Measurements from ENCODE around the gene CFAP65.

The CFAP65 gene

DNA sequence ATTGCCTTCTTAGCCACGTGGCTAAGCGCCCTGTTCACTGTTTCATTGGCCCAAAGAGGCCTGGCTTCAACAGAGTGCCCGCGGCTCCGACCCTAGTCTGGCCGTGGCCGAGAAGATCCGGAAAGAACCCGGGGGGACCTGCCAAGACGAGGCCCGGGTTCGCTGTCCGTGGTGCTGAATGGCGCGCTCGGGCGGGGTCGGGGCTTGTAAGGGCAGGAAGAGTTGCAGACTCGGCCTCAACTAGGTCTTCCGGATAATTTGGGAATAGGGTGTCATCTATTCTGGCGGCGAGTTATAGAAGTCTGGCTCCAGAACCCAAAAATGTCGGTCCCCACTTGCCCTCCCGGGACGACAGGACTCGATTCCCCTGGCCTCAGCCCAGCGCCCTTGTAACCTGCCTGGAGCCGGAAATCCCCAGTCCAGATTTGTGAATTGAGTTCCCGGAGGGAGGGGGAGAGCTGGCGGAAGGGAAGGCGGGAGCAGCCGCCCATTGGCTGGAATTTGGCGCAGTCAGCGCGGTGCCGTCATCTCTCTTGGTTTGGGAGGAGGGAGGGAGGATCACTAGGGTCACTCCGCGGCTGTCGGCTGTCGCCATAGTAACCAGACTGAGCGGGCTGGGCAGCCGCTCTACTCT, 78.3 kb downstream of the CFAP65 start:
- no peak for DNase-seq

DNA sequence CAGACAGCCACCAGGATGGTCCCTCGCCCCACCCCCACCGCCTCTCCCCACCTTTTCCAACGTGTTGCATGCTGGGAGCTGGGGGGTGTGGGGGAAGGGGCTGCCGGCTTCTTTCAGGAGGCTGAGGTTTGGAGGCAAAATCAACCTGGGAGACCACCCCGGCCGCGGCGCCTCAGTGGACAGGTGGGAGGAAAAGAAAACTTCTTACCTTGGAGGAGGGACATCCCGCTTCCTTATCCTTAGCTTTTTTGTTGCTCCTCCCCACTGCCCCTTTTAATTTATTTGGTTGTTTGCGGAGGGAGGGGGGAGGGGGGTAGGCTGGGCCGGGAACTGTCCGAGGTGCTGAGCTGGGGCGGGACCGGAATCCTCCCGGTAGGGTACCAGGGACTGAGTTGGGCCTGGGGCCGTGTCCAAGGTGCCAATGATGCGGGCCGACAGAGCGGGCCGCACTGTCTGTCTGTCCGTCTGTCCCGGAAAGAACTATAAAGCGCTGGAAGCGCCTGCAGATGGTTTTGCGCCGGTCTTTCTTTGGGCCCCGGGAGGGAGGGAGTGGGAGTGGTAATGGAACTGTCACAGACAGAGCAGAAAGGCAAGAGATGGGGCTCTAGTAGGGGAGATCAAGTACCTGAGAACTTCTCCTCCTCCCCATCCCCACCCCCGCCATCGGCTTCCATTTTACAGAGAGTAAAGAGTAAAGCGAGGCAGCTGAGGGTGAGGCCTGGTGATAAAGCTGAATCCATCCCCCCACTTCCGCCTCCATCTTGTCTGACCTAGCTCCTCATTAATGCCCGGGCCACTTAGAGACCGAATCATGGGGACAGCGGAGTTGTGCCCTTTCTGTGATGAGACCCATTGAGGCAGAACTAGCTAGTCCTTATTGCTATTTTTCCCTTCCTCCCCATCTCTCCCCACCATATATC, 79.4 kb downstream of the CFAP65 start:
- no peak for DNase-seq

DNA sequence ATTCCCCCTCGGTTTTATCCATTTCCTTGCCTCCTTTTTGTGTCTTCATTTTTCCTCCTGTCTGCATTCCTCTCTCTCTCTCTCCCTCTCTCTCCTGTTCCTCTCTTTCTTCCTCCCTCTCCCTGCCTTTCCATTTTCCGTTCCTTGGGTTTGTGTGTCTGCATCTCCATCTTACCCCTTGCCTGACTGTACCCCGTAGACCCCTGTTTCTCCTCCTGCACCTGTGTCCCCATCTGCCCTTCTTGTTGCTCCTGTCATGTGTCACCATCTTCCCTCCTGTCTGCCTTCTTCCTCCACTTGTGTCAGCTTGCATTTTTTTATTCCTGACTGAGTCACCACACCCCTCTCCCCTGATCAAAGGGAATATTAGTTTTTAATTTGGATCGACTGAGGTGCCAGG, 80.1 kb downstream of the CFAP65 start:
- no peak for DNase-seq

DNA sequence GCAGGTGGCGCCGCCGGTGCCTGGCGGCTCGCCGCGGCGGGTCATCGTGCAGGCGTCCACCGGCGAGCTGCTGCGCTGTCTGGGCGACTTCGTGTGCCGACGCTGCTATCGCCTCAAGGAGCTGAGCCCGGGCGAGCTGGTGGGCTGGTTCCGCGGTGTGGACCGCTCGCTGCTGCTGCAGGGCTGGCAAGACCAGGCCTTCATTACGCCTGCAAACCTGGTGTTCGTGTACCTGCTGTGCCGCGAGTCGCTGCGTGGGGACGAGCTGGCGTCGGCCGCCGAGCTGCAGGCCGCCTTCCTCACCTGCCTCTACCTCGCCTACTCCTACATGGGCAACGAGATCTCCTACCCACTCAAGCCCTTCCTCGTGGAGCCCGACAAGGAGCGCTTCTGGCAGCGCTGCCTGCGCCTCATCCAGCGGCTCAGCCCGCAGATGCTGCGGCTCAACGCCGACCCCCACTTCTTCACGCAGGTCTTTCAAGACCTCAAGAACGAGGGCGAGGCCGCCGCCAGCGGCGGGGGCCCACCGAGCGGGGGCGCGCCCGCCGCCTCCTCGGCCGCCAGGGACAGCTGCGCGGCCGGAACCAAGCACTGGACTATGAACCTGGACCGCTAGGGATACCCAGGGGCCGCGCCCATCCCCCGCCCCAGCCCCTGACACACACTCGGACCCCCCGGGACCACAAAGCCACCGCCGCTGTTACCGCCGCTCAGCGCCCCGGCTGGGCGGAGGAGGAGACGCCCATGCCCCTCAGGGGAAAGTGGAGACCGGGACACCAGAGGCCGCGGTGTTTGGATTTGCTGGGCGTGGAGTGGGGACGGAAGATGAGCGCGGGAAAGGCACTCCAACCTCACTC, 80.8 kb downstream of the CFAP65 start:
- no peak for DNase-seq

DNA sequence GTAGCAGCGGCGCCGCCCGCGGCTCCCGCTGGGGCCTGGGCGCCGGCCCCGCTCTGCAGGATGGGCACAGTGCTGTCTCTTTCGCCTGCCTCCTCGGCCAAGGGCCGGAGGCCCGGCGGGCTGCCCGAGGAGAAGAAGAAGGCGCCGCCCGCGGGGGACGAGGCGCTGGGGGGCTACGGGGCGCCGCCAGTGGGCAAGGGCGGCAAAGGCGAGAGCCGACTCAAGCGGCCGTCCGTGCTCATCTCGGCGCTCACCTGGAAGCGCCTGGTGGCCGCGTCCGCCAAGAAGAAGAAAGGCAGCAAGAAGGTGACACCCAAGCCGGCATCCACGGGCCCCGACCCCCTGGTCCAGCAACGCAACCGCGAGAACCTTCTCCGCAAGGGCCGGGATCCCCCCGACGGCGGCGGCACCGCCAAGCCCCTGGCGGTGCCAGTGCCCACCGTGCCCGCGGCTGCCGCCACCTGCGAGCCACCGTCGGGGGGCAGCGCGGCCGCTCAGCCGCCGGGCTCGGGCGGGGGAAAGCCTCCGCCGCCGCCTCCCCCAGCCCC, 81.5 kb downstream of the CFAP65 start:
- DNase-seq = no peak

DNA sequence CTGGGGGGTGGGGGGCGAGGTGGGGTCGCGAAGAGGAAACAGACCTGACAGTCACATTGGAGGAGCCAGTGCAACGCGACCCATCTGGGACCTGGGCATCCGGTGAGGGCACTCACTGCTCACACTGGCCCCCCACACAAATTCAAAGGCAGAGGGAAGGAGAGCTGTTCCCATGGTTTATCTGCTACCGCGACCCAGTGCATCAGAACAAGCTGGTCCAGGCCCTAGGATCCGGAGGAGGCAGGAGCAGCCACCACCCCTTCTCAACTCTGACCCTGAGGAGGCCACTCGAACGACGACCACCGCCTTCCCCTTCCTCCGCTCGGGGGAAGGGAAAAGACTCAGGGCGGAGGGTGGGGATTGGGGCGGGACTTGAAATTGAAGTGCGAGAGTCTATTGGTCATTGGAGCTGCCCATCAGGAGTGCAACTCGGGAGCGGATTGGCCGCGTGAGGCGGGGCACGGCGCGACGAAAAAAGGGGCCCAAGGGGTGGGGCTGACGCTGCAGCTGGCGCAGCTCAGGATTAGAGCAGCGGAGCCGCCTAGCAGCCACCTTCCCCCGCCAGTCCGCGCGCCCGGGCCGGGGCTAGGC, 82.1 kb downstream of the CFAP65 start, which contains the start of gene CDK5R2:
Gene CDK5R2 (plus strand): TSS at position 526 of the 591 bp plus-strand sequence. CDS start 155 bp downstream, outside the sequence.
- peak; percentile 56 for DNase-seq

DNA sequence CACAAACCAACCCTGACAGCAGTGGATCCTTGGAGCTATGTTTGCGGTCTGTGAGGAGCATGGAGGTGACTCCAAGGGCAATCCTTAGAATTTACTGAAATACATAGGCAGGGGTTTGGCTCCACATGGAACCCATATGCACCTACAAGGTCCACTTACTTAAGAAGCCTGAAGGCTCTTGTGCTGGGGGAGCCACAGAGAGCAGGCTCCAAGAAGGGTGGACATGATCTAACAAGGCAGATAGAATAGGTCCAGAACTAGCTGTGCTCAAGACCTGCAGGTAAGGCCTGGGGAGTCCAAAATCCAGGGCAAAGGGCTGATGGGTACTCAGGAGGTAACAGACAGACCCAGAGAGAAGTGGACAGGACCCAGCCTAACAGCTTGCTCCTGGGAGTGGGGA, 83.0 kb downstream of the CFAP65 start:
- no peak for DNase-seq

DNA sequence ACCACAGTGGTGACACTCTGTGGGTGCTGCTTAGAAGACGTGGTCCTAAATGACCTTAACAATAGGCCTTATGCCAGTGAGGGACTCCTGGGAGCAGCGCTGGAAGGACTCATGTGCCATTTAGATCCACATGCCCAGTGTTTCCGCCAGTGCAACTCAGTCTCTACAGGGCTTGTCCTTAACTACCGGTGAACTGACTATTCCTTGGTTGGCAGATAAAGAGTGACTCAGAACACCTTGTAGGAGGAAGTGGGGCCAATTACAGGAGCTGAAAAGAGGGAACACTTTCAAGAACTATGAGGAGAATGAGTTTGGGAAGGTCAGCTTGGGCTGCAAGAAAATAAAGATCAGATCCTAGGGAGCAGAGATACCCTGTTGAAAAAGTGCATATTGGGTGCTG, 83.6 kb downstream of the CFAP65 start:
- no peak for DNase-seq

DNA sequence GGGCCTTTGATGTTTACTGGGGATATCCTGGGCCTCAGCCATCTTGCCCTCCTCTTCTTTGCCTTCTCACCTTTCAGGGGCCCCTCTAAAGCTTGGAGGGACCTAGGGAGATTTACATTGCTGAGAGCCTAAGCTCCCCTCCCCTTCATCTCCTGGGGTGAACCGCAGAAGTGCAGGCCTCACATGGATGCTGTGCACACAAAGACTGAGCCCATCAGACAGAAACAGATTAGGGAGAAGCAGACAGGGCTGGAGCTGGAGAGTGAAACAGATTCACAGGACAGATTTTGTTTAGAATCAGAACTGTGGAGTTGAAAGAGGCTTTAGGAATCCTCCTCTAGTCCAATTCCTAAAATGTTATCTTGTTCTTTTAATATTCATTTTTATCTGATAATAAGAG, 85.3 kb downstream of the CFAP65 start:
- no peak for DNase-seq

DNA sequence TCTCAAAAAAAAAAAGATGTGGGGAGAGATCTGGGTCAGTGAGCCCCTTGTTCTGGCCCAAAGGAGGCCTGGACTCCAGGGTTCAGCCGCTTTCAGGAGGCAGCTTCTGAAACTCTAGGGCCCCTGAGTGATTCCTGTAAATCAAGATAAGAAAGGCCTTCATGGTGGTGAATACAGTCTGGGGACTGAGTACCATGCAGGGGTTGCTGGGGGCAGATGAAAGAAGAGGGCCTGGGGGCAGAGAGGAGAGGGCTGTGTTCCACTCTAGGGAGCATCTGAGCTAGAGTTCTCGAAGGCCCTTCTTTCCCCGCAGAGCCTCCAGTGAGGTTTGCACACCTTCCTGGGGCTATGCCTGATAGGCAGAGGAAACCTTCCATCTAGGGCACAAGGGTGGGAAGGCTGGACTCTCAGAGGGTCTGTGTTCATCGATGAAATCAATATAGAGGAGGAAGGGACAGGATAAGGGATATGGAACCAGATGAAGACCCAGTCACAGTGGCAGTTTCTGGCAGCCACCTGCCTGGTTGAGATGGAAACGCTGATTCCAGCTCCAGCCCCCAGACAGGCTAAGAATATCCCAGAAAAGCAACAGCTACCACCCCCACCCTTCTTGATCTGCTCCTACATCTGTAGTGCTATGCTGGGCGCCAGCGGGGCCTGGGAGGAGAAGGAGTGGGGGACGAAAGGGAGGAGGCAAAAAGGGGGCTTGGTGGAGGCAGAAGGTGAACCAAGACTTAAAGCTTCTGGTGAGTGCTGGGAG, 86.6 kb downstream of the CFAP65 start:
- no peak for DNase-seq

DNA sequence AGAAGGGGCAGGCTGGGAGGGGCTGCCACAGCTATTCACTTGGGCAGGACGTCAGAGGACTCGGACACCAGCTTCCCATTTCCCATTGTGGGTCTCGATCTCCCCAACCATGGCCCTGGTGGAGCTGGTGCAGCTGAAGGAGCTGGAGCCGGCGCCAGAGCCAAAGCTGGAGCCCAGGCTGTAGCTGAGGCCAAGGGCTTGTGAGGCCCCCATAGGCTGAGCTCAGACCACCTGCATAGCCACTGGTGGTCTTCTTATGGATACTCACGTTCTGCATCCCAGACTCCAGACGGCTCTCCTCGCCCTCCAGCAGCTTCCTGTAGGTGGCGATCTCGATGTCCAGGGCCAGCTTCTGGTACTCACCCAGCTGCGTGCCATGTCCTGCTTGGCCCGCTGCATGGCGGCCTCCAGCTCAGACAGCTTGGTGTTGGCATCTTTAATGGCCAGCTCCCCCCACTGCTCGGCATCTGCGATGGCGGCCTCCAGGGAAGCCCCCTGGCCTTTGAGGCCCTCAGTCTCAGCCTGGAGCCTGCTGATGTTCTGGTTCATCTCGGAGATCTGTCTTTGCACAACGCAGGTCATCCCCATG, 87.9 kb downstream of the CFAP65 start:
- no peak for DNase-seq
